Left lobe of liver (tissue), 2 donors: ENCODE data around the gene YWHAQ. TPM values are rescaled to one million over a fixed set of nuclear protein-coding genes. Genes with fewer than 3 reads are reported as not detected.
"Not testable (repeated sequence)": the region's sequence is repeated elsewhere in the genome, so short reads cannot be mapped to it uniquely, and the experiment has no call there.

Experiments
- ATAC-seq: fragments of 200-7000 bp; cut with Tn5 transposase; one replicate; pipeline ENCODE4 v1.9.1; 2020; ENCODE audit warnings: mild to moderate bottlenecking, moderate library complexity
- DNase-seq: peaks from one replicate; pipeline ENCODE4 v3.0.0-alpha.2; 2020; ENCODE audit warnings: low spot score
- total RNA-seq: library from RNA; stranded (reverse); gene quantifications from one replicate; pipeline ENCODE4 v1.2.1, GENCODE V29; 2021
- donor health status: DM: no; HTN: no; CAD: no; lungs with moderate emphysema.
- donor health status: DM: no; HTN: yes; CAD: no.

The YWHAQ gene
- total RNA-seq, 1 donor from 2014 or later = 82.3 TPM

GRCh38 chr2:9595746-9596145 is 35.1 kb downstream of the YWHAQ start:
- ATAC-seq (no peak), DNase-seq (no peak)

DNA sequence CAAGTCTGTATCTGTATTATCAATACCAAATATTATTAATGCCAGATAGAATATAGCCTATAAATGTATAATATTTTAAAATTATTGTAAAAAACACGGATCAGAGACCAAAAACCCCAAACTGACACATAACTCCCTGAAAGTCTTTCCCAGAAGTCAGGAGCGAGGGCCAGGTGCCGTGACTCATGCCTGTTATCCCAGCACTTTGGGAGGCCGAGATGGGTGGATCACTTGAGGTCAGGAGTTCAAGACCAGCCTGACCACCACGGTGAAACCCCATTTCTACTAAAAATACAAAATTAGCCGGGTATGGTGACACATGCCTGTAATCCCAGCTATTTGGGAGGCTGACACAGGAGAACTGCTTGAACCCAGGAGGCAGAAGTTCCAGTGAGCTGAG is 35.5 kb downstream of the YWHAQ start:
- not testable (repeated sequence) for DNase-seq, ATAC-seq

DNA sequence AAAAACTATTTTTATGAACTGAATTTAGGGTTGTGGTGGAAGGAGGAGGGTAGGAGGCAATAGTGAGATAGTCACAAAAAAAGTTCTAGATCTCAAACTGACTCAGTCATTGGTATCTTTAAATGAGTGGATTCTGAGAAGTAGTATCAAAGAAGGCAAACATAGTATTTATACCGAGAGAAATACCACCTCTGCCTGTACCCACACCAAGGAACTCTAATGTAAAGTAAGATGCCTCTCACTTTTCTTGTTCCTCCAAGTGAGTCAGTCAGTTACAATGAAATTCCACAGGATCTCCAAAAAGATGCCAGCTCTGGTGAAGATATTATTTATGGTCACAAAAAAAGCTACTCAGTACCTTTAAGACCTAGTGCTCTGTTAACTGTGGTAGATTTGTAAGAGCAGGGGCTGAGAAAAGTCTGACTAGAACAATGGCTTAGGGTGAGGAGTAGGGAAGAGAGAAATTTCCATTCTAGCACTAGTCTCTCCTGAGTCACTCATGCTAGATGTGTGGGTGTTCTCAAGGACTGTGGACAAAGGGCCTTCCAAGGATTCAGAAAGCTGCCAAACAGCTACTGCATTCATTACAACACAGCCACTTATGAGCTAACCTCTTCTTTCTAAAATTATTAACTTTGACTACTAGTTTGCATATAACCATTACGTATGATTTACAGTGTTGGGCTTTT is 36.3 kb downstream of the YWHAQ start:
- ATAC-seq = peak; percentile 43
- DNase-seq = no peak

DNA sequence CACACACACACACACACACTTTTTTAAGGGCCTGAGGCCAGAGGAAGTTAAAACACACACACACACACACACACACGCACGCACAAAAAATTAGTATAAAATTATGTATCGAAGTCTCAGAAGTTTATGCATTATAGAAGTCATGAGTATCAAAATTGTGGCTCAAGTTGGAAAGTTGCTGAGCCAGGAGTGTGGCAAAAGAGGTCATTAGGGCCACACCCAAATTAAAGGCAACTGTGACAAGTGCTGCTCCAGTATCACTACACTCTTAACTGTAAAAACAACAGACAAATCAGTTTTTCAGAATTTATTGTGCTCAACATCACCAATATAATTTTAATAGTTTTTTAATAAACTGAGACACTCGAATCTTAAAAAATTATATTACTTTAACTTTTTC is 36.9 kb downstream of the YWHAQ start:
- DNase-seq (no peak), ATAC-seq (no peak)

GRCh38 chr2:9592699-9593098 is 38.1 kb downstream of the YWHAQ start:
- peak; percentile 53 for ATAC-seq
- DNase-seq = no peak

DNA sequence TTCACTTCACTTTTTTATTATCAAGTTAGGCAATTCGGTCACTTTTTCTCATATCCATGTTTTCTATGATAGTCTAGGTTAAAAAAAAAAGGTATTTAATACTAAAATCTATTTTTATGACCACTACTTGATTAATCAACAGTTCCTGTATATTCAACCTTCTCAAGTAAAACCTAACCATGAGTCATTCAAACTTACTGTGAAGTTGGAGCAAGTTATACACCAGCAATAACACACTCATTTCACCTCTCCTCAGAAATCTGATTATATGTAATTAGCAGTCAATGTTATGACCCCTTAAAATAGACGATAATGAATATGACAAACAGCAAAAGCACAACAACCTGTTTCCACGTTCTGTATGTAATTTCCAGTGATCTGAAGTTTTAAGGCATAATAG is 40.2 kb downstream of the YWHAQ start:
- ATAC-seq (no peak), DNase-seq (no peak)

DNA sequence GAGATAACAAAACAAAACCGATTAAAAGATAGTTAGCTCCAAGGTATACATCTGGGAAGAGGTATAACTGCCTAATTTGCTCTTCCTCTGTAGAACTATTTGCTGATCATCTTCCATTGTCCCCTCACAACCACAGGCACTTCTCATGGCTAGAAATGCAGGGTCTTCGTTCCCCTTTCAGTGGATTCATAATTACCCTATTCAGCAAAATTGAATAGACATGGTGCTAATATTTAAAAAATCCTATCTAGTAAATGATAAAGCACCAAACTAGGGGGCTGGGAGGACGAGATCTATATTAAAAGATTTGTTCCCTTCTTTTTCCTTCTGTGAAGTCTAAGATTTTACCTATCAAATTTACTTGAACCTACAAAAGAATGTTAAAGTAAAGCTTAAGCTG is 44.3 kb downstream of the YWHAQ start:
- DNase-seq = no peak
- no peak for ATAC-seq

GRCh38 chr2:9585486-9585885 is 45.3 kb downstream of the YWHAQ start:
- ATAC-seq (no peak), DNase-seq (no peak)

DNA sequence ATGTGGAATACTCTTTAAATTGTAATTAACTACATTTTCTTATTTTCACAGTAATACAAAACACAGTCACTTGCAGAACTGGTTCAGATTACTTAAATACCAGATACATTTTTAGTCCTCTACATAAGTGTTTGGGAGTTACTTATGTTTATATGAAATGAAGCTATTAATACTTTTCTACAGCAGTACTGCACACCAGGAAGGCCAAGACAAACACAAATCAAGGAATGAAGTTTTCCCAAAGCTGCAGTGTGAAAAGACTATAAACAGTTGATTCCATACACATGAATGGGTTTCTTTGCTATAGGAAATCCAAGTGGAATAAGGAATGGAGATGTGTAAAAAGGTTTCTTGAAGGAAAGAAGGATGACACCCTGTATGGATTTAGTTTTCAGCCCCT is 45.9 kb downstream of the YWHAQ start:
- DNase-seq, ATAC-seq: not testable (repeated sequence)

- no peak for DNase-seq
- ATAC-seq = no peak
Observed at GRCh38 chr2:9582624-9583023, 48.2 kb downstream of the YWHAQ start.

GRCh38 chr2:9578467-9579235 is 52.1 kb downstream of the YWHAQ start:
- peak; percentile 54 for DNase-seq
- ATAC-seq = peak; percentile 84

DNA sequence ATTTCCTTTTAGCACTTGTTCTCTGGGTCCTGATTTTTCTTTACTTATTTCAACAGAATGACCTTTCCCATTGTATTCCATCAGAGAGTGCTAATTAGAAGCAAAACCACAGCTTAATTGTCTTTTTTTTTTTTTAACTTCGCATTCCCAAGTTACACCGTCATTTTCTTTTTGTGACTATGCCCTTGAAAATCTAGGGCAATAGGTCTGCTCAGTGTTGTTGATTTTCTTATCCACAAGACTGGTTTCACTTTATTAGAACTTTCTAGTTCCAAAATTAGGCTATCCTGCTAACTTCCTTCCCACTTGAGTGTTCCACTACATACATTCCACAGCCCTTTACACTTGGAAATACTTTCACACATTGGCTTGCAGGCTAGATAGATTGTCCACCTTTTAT is 56.5 kb downstream of the YWHAQ start:
- no peak for DNase-seq
- no peak for ATAC-seq

DNA sequence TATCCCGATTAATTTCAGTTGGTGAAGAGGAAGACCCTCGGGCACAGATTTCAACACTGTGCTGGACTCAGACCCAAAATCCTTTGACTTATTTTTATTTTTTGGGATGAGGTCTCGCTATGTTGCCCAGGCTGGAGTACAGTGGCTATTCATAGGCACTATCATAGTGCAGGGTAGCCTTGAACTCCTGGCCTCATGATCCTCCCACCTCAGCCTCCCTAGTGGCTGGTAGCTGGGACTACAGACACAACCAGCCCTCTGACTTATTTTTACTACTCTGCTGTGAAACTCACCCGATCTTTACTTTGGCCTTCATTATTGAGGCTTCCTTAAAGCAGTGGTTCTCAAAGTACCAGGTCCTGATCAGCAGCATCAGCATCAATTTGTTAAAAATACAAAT is 57.0 kb downstream of the YWHAQ start:
- ATAC-seq = no peak
- DNase-seq = no peak

- ATAC-seq (no peak), DNase-seq (no peak)
Observed at GRCh38 chr2:9573013-9573720, 57.6 kb downstream of the YWHAQ start.

GRCh38 chr2:9570182-9571060 is 60.4 kb downstream of the YWHAQ start:
- ATAC-seq (peak; percentile 23), DNase-seq (no peak)

DNA sequence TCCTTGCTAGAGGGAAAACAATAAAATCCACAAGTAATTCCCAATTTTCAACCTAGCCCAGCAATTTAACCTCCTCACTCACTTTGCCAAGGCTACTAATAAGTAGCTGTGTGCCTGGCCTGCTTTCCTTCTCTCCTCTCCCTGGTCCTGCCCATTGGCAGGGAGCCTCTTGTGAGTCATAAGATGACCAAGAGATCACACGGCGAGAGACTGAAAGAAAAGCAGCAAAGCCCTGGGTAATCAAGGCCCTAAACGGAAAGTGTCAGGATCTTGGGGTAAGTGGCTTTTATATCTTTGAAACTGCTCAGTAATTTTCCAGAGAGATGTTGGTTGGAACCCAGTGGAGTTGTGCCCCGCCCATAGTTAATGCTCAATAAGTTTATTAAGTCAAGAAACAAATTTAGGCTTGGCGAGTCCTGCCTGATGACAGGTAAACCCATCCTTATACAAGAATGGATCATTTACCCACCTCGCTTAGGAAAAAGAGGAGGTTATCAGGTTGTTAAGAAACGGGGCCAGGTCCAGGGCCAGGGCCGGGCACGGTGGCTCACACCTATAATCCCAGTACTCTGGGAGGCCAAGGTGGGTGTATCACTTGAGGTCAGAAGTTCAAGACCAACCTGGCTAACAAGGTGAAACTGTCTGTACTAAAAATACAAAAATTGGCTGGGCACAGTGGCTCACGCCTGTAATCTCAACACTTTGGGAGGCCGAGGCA is 65.2 kb downstream of the YWHAQ start:
- DNase-seq (no peak), ATAC-seq (no peak)

- no peak for ATAC-seq
- DNase-seq = no peak
Observed at GRCh38 chr2:9560628-9561027, 70.2 kb downstream of the YWHAQ start.

DNA sequence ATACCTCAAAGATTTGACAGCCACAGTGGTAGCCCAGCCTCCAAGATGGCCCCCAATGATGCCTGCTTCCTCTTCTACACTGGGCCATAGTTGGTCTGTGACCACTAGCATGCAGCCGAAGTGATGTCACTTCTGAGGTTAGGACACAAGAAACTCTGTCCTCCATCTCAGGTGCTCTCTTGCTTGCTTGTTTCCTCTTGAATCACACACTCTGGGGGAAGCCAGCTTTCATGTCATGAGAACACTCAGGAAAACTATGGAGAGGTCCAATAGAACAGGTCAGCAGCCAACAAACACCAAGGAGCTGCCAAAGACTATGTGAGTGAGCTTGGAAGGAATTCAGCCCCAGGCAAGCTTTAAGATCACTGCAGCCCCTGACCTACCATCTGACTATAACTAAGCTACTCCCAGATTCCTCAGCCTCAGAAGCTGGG is 71.8 kb downstream of the YWHAQ start:
- DNase-seq (no peak), ATAC-seq (no peak)

DNA sequence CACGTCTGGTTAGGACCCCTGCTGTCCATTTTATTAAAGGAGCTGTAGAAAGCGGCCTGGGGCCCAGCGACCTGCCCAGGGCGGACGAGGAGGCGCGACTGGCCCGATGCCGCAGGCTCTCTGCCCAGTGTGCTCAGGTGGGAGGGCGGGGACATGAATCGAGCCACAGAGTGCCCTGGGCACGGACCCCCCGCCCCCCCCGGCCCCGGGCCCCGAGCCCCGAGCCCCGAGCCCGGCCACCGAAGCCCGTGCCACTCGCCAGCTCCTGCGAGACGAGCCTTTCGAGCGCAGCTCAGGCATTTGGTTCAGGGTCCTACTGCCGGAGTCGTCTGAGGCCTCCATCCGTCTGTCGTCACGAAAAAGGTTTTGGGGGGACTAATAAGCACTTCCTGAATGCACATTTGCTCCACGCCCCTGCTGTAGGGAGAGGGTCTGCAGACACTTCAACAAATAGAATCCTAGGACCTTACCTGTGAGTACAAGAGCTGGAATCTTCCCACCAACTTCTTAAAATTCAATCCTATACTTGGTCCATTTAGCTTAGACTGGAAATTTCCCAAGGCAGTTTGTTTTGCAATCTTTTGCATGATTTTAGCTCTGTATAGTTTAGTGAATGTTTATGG is 74.6 kb downstream of the YWHAQ start:
- peak; percentile 79 for ATAC-seq
- no peak for DNase-seq
